Cardiac septum (tissue), 1 donor: ENCODE measurements around the gene MTFR1L. TPM values are rescaled to one million over a fixed set of nuclear protein-coding genes. Genes with fewer than 3 reads are reported as not detected.
"Not testable (repeated sequence)": the region's sequence is repeated elsewhere in the genome, so short reads cannot be mapped to it uniquely, and the experiment has no call there.

ENCODE experiments used
- DNase-seq: peaks from one replicate; pipeline ENCODE4 v3.0.0-alpha.2; 2020; ENCODE audit warnings: low spot score
- intact Hi-C: fragments of 100-400 bp; cut with DNase I; formaldehyde crosslinking; loops from one replicate; pipeline ENCODE4 v1.14.0; 2022
- total RNA-seq: library from RNA; stranded (reverse); fragmentation: NEBNext Ultra II Directional; extraction: Animal tissue kit (Norgen Biotek cat#: 25700); gene quantifications from one replicate; pipeline ENCODE4 v1.2.1, GENCODE V29; 2021
- donor health status: DM: no; HTN: no; CAD: no.

Gene MTFR1L
- total RNA-seq, 1 donor from 2014 or later, result 187 TPM

DNA sequence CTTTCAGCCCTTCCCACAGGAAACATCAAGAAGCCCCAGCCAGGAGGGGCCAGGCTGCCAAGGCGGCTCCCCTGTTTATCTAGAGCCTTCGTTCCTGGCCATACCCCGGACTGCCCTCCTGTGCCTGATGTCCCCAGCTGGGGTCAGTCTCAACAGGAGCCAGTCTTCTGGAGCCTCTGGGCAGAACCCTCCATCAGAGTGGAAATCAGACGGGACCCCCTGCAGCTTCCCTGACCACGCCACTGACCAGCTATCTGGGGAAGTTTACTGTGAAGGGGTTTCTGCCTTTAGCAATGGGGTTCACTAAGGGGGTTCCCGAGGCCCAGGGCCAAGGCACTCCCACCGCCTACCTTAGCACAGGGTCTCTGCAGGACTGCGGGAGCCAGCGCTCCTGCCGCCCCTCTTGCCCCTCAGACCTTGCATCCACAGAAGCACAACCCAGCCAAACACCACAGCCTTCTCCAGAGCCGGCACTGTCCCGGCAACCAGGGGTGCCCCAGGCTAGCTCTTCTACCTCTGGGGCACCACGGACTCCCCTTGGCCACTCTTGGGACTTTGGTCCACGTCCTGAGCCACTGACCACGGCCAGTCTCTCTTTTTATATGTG, 3.5 kb upstream of the MTFR1L start:
- peak; percentile 71 for DNase-seq
- intact Hi-C loops, result loop anchor here (5.0 kb wide), 1 partner anchor 569 kb away; the partner anchor contains the start of gene RSRP1

DNA sequence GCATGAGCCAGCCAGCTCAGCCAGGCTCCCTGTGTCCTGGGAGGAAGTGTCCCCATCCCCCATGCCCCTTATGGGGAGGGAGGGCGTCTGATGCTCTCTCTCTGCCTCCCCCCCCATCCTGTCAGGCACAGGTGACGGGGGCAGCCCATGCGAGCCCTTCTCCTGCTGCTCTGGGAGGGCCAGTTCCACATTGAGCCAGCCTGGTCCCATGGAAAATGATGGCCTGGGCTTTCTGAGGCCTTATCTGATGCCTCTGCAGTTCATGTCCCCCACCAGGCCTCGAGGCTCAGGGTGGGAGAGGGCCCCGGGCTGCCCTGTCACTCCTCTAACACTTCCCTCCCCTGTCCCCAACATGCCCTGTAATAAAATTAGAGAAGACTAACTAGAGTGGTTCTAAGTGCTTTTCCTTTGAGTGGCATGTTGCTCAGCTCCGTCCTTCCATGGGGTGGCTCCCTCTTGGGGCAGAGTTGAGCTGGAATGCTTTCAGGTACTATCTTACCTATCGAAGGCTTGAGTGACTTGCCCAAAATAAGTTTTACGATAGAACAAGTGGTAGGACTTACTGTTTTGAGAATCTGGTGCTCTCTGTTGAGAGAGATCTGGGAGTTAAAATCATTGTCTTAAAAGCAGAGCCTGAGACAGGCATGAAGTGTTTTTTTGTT, 1.8 kb upstream of the MTFR1L start:
- intact Hi-C loops, result loop anchor here (5.0 kb wide), 1 partner anchor 571 kb away; the partner anchor contains the start of gene RSRP1
- peak; percentile 29 for DNase-seq

DNA sequence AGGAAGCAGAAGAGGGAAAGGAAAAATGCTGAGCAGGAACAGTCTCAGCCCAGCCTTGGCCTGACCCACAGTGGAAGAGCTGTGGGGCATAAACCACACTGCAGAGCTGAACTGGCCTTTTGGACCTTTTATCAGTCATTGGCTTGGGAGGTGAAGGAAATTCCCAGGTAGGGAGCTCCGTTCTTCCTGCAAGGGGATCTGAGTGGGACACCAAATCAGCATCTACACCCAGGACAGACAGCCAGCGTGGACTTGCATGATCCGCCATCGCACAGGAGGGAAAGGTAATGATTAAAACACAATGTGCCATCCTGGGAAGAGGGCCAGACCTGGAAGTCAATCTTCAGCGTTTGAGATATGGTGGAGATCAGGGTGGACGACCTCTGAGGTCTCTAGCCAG, 1.2 kb upstream of the MTFR1L start:
- no peak for DNase-seq
- intact Hi-C loops, result loop anchor here (5.0 kb wide), 1 partner anchor 571 kb away; the partner anchor contains the start of gene RSRP1

DNA sequence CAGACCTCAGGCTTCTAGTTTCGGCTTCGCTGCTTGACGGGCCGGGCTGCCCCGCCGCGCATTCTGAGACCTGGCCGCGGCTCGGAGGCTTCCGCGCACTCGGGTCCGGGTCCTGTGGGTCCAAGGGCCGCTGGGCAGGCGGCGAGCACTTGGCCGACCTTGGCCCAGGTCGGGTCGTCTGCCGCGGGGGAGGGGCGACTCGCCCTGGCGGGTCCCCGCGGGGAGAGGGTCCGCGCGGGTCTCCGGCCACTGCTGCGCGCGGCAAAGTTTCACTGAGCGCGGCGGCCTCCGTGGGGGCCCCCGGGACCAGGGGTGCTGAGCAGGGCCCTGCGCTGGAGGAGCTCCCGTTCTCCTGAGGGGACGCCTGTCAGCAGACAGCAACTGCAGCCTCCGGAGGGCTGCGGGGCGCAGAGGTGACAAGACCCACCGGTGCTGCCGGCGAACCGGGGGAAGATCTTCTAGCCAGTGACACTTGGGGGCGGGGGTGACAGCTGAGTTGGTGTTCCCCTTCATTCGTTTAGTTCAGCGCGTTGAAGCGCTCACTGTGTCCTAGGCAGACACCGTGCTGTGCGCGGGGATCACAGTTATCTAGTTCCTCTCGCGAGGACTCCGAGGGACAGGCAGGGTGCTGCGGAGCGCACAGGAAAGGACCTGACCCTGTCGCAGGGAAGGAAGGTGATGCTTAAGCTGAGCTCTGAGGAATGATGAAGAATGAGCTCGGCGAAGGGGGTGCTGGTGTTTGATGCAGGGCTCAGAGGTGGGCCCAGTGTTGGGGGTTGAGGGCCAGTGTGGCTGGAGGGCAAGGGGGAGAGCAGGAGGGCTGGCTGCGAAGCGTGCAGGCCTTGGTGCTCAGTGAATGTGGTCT, 725 bp downstream of the MTFR1L start:
- DNase-seq, result no peak
- intact Hi-C loops, result loop anchor here (5.0 kb wide), 1 partner anchor 177 kb away; the partner anchor contains the start of gene PAFAH2

DNA sequence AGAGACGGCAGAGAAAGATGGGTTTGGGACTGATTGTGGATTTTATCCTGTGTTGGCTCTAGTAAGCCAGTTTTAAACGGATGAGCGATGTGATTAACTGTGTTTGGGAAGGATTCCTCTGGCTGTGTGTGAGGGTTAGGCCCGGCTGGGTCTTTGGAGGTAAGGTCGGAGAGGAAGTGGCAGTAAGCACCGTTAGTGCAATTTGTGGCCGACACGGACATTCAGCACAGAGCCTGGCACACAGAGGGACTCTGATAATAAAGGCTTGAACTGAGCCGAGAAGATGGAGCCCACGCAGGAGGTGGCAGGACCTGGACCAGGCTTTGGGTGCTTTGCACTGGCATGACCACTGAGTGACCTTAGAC, 1.3 kb downstream of the MTFR1L start:
- intact Hi-C loops, result loop anchor here (5.0 kb wide), 1 partner anchor 176 kb away; the partner anchor contains the start of gene PAFAH2
- no peak for DNase-seq

DNA sequence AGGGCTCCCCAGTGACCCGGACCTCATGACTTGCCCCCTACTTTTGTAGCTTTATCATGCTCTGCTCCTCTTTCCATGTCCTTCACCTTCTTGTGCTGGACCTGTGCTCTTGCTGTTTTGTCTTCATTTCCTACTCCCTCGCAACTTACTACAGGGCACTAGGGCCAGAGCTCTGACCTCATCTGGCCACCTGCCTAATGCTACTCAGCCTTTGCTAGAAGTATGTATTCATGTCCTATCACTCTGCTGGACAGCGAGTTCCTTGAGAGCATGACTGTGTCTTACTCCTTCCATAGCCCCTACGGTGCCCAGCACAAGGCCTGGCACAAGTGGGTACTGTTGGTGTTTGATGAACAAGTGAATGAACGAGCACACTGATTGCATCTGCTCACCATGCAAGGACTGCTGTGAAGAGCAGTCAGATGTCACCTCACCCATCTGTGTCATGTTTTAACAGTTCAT, 1.9 kb downstream of the MTFR1L start:
- DNase-seq, result no peak
- intact Hi-C loops, result loop anchor here (5.0 kb wide), 1 partner anchor 176 kb away; the partner anchor contains the start of gene PAFAH2

DNA sequence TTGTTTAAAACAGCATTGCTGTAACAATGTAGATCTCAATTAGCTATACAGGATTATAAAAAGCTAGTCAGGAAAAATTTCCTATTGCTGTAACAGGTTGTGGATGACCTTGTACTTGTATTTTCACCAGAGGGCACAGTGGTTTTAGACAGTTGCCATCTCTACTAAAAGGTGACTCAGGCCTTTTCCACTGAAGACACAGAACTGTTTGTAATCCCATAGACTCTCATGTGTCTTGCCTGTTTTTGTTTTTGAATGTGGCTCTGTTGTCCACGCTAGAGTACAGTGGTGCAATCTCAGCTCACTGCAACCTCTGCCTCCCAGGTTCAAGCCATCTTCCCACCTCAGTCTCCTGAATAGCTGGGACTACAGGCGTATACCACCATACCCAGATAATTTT, 5.9 kb downstream of the MTFR1L start:
- intact Hi-C loops, result loop anchor here (2.0 to 5.0 kb wide), 2 partner anchors 47 to 77 kb away; no protein-coding TSS in a partner anchor
- DNase-seq, result no peak

DNA sequence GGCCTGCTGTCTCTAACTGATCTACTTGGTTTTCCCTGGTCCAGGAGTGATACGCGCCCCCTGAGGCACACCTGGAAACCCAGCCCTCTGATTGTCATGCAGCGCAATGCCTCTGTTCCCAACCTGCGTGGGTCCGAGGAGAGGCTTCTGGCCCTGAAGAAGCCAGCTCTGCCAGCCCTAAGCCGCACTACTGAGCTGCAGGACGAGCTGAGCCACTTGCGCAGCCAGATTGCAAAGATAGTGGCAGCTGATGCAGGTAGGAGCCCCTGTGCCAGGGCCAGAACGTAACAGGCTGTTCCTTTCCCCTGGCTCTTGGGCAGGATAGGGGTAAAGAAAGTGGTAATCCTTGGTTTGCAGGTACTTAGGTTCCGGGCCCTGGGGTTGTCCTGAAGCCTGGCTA, 6.8 kb downstream of the MTFR1L start:
- intact Hi-C loops, result loop anchor here (5.0 kb wide), 1 partner anchor 46 kb away; no protein-coding TSS in a partner anchor
- no peak for DNase-seq

DNA sequence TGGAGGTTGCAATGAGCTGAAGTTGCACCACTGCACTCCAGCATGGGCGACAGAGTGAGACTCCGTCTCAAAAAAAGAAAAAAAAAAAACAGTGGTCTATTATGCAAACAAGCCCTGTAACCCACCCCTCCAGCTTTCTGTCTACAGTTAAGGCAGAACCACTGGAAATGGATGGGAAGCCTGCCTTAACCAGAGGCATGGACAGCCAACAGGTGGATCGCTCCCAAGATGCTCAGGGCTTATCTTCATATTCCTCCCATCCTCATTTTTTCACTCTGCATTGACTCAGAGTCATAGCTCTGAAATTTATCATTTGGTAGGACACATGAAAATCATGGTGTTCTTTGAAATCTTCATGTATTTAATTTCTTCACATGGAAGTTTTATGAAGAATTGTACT, 8.7 kb downstream of the MTFR1L start:
- intact Hi-C loops, result loop anchor here (5.0 kb wide), 1 partner anchor 44 kb away; no protein-coding TSS in a partner anchor
- DNase-seq, result no peak

DNA sequence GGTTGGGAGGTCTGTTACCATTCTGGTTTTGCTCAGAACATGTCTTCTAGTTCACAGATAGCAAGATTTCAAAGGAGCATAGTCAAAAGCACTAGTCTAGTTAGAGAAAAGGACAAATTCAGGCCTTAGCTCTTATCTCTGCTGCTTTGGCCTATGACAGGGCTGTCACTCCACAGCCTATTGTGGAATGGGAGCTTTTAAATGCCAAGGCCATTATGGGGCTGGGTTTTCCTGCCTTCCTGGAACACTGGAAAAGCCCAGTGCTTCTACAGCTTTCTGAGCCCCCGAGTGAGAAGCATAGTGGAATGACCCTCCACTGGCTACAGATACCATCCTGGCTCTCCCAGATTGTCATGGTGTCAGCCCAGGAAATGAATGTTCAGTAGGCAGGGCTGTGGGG, 9.3 kb downstream of the MTFR1L start:
- no peak for DNase-seq
- intact Hi-C loops, result loop anchor here (5.0 kb wide), 1 partner anchor 43 kb away; no protein-coding TSS in a partner anchor

DNA sequence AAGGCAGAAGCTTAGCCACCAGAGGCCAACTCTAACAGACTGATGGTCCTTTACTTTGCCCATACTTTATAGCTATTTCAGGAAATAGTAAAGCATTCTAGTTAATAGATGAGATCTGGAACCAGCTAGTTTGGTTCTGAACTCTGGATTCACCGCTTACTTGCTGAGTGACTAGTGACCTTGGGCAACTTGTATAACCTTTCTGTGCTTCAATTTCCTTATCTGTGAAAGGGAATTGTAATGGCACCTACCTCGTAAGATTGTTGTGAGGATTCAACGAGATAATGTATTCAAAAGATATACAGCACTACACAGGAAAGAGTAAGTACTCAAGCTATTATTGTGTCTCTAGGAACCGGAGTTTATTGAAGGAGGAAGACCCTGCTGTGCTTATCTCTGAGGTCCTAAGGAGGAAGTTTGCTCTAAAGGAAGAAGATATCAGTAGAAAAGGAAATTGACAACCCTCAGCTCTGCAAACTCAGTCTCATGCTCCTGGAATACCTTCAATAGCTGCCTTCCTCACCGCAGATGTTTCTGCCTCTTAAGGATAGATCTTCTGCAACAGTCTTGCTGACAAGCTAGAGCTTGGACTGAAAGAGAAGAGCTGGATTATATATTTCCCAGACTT, 11.9 kb downstream of the MTFR1L start:
- no peak for DNase-seq
- intact Hi-C loops, result no loop called here

DNA sequence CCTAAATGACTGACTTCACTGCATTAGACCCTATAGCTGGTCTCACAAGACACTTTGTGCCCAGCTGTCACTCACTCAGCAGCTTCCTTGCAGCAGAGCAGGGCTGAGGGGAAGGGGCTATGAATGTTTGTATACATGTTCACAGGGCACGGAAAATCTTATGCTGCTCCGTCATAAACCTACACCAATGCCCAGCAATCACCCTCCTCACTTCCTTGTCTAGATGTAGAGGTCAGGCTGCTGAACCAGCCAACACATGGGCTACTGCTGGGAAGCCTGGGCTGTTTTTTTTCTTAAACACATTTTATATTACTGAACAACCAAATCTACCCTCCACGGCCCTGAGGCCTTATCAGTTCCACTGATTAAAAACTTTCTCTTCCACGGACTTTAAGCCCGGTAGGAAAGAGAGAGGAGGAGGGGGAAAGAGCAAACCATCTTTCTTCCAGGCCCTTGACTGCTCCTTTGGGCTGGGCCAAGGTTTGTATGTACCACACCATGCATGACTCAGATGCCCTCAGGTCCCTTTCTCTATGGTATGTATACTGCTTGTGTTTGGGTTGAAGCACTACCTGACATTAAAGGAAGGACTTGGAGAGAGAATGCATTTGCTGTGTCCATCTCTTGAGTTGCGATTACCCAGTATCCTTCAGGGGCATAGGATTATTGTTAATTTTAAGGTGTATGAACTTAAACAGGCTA, 12.7 kb downstream of the MTFR1L start:
- no peak for DNase-seq
- intact Hi-C loops, result no loop called here

DNA sequence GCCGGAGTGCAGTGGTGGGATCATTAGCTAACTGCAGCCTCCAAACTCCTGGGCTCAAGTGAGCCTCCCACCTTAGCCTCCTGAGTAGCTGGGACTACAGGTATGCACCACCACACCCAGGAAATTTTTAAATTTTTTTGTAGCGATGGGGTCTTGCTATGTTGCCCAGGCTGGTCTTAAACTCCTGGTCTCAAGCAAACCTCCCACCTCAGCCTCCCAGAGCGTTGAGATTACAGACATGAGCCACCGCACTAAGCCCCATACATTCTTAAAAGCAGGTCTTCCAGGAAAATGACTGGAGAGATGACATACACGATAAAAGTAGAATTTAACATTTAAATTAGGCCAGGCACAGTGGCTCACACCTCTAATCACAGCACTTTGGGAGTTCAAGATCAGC, 13.4 kb downstream of the MTFR1L start:
- no peak for DNase-seq
- intact Hi-C loops, result no loop called here

DNA sequence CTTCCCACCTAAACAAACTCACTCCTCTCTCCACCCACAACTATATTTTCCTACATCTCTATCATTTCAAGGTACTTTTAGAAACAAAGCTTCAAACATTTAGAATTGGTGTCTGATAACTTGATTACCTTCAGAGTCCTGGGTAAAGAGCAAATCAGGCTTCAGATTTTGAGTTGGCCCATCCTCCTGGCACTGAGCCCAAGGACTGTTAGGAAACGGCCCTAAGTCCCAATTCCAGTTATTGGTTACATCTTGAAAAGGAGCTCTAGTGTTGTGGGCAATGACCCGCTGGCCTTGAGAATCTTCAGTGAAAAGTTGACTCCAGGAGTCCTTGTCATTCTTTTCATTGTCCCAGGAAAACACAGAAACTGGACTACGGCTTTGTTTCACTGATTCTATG, 15.1 kb downstream of the MTFR1L start:
- no peak for DNase-seq
- intact Hi-C loops, result no loop called here

DNA sequence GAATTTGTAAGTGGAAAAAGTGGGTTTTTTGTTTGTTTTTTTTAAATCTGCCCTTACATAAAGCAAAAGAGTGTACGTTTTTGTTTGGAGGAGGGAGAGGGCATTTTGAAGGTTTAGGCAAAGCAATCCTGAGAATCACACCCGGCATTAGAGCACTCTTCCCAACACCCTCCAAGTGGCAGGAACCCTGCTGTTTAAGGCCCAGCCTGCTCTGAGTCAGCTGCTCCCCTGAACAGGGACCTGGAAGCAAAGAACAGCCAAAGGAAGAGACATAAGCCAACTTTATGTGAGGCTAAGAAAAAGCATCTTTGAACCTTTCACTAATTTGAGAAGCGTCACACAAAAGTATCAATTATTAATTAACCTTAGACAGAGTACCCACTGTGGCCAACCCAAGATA, 16.9 kb downstream of the MTFR1L start:
- DNase-seq, result no peak
- intact Hi-C loops, result no loop called here

DNA sequence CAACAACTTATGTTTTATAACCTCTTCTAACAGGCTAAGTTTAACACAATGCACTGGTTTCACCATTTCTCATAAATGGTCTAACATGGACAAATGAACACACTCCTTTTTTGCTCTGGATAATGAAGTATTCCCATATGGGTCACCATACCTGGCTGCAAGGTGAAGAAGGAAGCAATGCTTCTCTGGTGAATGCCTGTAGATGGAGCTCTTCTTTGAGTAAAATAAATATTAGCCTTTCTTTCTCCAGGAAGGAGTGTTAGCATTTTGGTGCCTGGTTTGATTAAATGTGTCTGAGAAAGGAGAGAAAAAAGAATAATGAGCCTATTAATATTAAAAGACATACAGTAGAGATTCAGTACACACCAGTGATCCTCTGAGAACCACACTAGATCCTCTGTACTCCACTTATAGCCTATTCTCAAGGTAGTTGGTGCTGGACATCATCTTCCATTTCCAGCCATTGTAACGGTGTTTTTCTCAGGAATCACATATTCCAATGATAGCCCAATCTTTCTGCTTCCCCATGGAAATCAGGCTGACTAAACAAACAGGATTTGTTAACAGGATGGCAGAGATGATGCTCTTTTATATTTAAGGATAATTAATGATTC, 17.6 kb downstream of the MTFR1L start:
- intact Hi-C loops, result no loop called here
- DNase-seq, result no peak

DNA sequence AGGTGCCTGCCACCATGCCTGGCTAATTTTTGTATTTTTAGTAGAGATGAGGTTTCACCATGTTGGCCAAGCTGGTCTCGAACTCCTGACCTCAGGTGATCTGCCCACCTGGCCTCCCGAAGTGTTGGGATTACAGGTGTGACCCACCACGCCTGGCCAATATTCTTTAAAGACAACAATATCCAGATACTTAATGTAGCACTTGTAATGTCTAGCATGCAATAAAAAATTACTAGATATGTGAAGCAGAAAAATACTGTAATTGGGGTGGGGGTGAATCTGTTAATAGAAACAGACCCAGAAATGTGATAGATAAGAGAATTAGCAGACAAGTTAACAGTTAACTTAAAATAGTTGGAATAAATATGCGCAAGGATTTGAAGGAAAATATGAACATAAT, 20.1 kb downstream of the MTFR1L start:
- intact Hi-C loops, result not testable (repeated sequence)

DNA sequence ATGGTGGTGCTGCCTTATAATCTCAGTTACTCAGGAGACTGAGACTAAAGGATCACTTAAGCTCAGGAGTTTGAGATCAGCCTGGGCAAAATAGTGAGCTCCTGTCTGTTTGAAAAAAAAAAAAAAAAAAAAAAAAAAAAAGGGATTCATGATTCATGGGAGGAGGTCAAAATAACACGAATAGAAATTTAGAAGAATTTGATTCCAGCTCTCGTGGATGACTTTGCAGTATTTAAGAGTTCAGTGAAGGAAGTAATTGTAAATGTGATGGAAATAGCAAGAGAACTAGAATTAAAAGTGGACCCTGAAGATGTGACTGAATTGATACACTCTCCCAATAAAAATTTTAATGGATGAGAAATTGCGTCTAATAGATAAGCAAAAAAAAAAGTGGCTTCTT, 23.7 kb downstream of the MTFR1L start:
- no peak for DNase-seq
- intact Hi-C loops, result no loop called here

More for the DNA sequence above, 20.1 kb downstream of the MTFR1L start:
- DNase-seq, result not testable (repeated sequence)
